ENCODE measurements around the gene PDIA3. TPM values are rescaled to one million over a fixed set of nuclear protein-coding genes. Genes with fewer than 3 reads are reported as not detected.
A peak's percentile ranks its signal among the peaks of the same experiment; 100 is the strongest.

Gene PDIA3
- polyA plus RNA-seq (2012; ENCODE audit: insufficient read length, low read depth), result 1,055 TPM

- TF ChIP-seq SIN3A (IDR thresholded peaks at IDR 0.05; ENCODE audit: borderline replicate concordance, insufficient read depth, low read length) (0 out of 2 replicates have a peak, but pooled peaks have one; percentile 65), TAF1 (IDR thresholded peaks at IDR 0.05; ENCODE audit: borderline replicate concordance, insufficient read depth, low read length) (peak; percentile 80; the same call in 1 of the 2 replicates), POLR2AphosphoS5 (IDR thresholded peaks at IDR 0.05; ENCODE audit: low read depth, low read length) (peak; percentile 86), FOXP2 (optimal IDR thresholded peaks at IDR 0.05; ENCODE audit: borderline replicate concordance, extremely low read depth, extremely low read length, insufficient read depth) (peak; percentile 80)
Observed at GRCh38 chr15:43746245-43746902, at the start of gene PDIA3. PDIA3 (plus strand) TSS chr15:43746438; CDS start chr15:43746540, 102 bp downstream.

- TF ChIP-seq TAF1 (IDR thresholded peaks at IDR 0.05; ENCODE audit: borderline replicate concordance, insufficient read depth, low read length) (no peak), POLR2AphosphoS5 (IDR thresholded peaks at IDR 0.05; ENCODE audit: low read depth, low read length) (no peak), FOXP2 (optimal IDR thresholded peaks at IDR 0.05; ENCODE audit: borderline replicate concordance, extremely low read depth, extremely low read length, insufficient read depth) (no peak), SIN3A (IDR thresholded peaks at IDR 0.05; ENCODE audit: borderline replicate concordance, insufficient read depth, low read length) (no peak), REST (IDR thresholded peaks at IDR 0.05; ENCODE audit: insufficient read depth in 1 of 2, low read depth in 2 of 2, low read length in 2 of 2) (no peak)
Observed at GRCh38 chr15:43702174-43702573, 44.1 kb upstream of the PDIA3 start.

GRCh38 chr15:43702701-43703424 is 43.4 kb upstream of the PDIA3 start:
- TF ChIP-seq SIN3A (IDR thresholded peaks at IDR 0.05; ENCODE audit: borderline replicate concordance, insufficient read depth, low read length) (no peak), POLR2AphosphoS5 (IDR thresholded peaks at IDR 0.05; ENCODE audit: low read depth, low read length) (no peak), FOXP2 (optimal IDR thresholded peaks at IDR 0.05; ENCODE audit: borderline replicate concordance, extremely low read depth, extremely low read length, insufficient read depth) (no peak), REST (IDR thresholded peaks at IDR 0.05; ENCODE audit: insufficient read depth in 1 of 2, low read depth in 2 of 2, low read length in 2 of 2) (no peak), TAF1 (IDR thresholded peaks at IDR 0.05; ENCODE audit: borderline replicate concordance, insufficient read depth, low read length) (no peak)

GRCh38 chr15:43723151-43723550 is 23.1 kb upstream of the PDIA3 start:
- no peak for TF ChIP-seq FOXP2 (optimal IDR thresholded peaks at IDR 0.05; ENCODE audit: borderline replicate concordance, extremely low read depth, extremely low read length, insufficient read depth)
- TF ChIP-seq POLR2AphosphoS5 (IDR thresholded peaks at IDR 0.05; ENCODE audit: low read depth, low read length), result no peak
- no peak for TF ChIP-seq SIN3A (IDR thresholded peaks at IDR 0.05; ENCODE audit: borderline replicate concordance, insufficient read depth, low read length)
- no peak for TF ChIP-seq TAF1 (IDR thresholded peaks at IDR 0.05; ENCODE audit: borderline replicate concordance, insufficient read depth, low read length)
- no peak for TF ChIP-seq REST (IDR thresholded peaks at IDR 0.05; ENCODE audit: insufficient read depth in 1 of 2, low read depth in 2 of 2, low read length in 2 of 2)

- TF ChIP-seq SIN3A (IDR thresholded peaks at IDR 0.05; ENCODE audit: borderline replicate concordance, insufficient read depth, low read length), result no peak
- TF ChIP-seq REST (IDR thresholded peaks at IDR 0.05; ENCODE audit: insufficient read depth in 1 of 2, low read depth in 2 of 2, low read length in 2 of 2), result no peak
- no peak for TF ChIP-seq POLR2AphosphoS5 (IDR thresholded peaks at IDR 0.05; ENCODE audit: low read depth, low read length)
- no peak for TF ChIP-seq FOXP2 (optimal IDR thresholded peaks at IDR 0.05; ENCODE audit: borderline replicate concordance, extremely low read depth, extremely low read length, insufficient read depth)
- TF ChIP-seq TAF1 (IDR thresholded peaks at IDR 0.05; ENCODE audit: borderline replicate concordance, insufficient read depth, low read length), result no peak
Observed at GRCh38 chr15:43735416-43735815, 10.8 kb upstream of the PDIA3 start.
